Right kidney (tissue), 1 donor: ENCODE data around the gene ZNF446.

Experiments used
- DNase-seq: peaks from one replicate; pipeline ENCODE4 v3.0.0-alpha.2; 2016

The ZNF446 gene

DNA sequence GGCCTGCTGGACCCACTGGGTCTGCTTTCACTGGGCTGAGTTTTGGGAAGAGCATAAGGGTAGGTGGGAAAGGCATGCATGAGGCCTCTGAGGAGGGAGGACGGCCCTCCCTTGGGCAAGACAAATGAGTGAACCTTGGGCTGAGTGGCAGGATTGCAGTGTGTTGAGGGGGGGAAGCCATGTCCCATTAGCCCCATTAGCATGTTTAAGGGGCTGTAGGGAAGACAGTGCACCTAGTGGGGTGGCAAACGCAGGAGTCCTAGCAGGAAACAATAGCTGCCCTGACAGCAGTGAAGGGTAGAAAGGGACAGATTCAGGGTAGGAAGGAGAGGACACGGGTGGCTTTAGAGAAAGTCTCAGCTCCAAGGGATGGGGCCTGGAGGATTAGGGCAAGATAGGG, 46.6 kb downstream of the ZNF446 start:
- no peak for DNase-seq

- DNase-seq = no peak
Observed at GRCh38 chr19:58529405-58529804, 53.3 kb downstream of the ZNF446 start.
